ENCODE results near the gene PRKCG.
A peak's percentile ranks its signal among the peaks of the same experiment; 100 is the strongest.

PRKCG gene

GRCh38 chr19:53910170-53910518 is 28.1 kb downstream of the PRKCG start:
- H3K27me3 ChIP-seq (ENCODE audit: low read length), result no peaks in the 10 kb centered on the region
- no peak overlapping the region for H3K9ac ChIP-seq (ENCODE audit: low read length)

DNA sequence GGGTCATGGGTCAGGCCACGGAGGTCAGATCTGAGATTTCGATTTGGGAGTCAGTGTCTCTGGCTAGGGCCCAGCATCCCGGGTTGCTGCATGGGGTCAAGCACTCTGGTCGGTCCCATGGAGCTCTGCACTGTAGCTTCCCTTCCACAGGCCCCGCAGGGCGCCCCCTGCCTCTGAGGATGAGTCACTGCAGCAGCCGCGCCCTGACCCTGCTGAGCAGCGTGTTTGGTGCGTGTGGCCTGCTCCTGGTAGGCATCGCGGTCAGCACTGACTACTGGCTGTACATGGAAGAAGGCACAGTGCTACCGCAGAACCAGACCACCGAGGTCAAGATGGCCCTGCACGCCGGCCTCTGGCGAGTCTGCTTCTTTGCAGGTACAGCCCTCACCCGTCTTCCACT is 30.7 kb downstream of the PRKCG start:
- H2AFZ ChIP-seq (ENCODE audit: low read depth, low read length, severe bottlenecking), result no peak overlapping the region

More at GRCh38 chr19:53910170-53910518, 28.1 kb downstream of the PRKCG start:
- Histone ChIP-seq H3F3A (ENCODE audit: insufficient read depth) (no peaks in the 10 kb centered on the region), H3K79me2 (ENCODE audit: insufficient read depth, low read length) (no peaks in the 10 kb centered on the region), H3K27ac (ENCODE audit: low read depth, low read length) (no peak overlapping the region), H3K9me2 (replicated peaks; ENCODE audit: insufficient read depth, low read length) (no peaks in the 10 kb centered on the region), H3K4me3 (ENCODE audit: insufficient read depth, low read length, poor library complexity, severe bottlenecking) (no peak overlapping the region), H3K36me3 (ENCODE audit: low read length) (no peaks in the 10 kb centered on the region), H4K20me1 (ENCODE audit: low read depth, low read length) (no peaks in the 10 kb centered on the region), H2AFZ (ENCODE audit: low read depth, low read length, severe bottlenecking) (no peak overlapping the region), H3K9me3 (ENCODE audit: insufficient read depth, low read length) (no peaks in the 10 kb centered on the region), H3K4me2 (ENCODE audit: low read depth, low read length, poor library complexity, severe bottlenecking) (no peak overlapping the region)
- no peak for TF ChIP-seq EZH2phosphoT487 (conservative IDR thresholded peaks at IDR 0.05; ENCODE audit: low read length)
- TF ChIP-seq, protein P1, sequence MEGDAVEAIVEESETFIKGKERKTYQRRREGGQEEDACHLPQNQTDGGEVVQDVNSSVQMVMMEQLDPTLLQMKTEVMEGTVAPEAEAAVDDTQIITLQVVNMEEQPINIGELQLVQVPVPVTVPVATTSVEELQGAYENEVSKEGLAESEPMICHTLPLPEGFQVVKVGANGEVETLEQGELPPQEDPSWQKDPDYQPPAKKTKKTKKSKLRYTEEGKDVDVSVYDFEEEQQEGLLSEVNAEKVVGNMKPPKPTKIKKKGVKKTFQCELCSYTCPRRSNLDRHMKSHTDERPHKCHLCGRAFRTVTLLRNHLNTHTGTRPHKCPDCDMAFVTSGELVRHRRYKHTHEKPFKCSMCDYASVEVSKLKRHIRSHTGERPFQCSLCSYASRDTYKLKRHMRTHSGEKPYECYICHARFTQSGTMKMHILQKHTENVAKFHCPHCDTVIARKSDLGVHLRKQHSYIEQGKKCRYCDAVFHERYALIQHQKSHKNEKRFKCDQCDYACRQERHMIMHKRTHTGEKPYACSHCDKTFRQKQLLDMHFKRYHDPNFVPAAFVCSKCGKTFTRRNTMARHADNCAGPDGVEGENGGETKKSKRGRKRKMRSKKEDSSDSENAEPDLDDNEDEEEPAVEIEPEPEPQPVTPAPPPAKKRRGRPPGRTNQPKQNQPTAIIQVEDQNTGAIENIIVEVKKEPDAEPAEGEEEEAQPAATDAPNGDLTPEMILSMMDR (IDR thresholded peaks at IDR 0.05; ENCODE audit: insufficient read depth, low read length, poor library complexity, severe bottlenecking), result no peak

DNA sequence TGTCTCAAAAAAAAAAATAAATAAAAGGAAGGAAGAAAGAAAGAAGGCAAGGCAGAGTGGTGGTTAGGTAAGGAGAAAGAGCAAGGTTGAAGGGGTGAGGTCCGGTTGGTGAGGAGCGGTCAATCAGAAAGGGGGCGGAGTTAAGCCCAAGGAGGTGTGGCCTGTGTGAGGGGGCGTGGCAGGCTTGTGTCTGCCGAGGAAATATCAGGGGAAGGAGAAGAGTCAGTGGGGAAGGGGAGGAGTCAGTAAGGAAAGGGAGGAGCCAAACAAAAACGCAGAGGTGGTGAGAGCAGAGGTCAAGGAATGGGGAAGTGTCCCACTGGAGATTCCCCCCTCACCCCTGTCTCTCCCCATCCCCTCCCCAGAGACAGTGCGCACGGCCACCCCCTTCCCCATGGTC is 33.0 kb downstream of the PRKCG start:
- H3K4me3 ChIP-seq (ENCODE audit: insufficient read depth, low read length, poor library complexity, severe bottlenecking), result no peak overlapping the region
- H3K27me3 ChIP-seq (ENCODE audit: low read length), result no peaks in the 10 kb centered on the region
- no peak overlapping the region for H3K4me2 ChIP-seq (ENCODE audit: low read depth, low read length, poor library complexity, severe bottlenecking)
- H2AFZ ChIP-seq (ENCODE audit: low read depth, low read length, severe bottlenecking), result no peak overlapping the region
- no peaks in the 10 kb centered on the region for H3K79me2 ChIP-seq (ENCODE audit: insufficient read depth, low read length)
- H3K27ac ChIP-seq (ENCODE audit: low read depth, low read length), result no peak overlapping the region
- H3K9me2 ChIP-seq (replicated peaks; ENCODE audit: insufficient read depth, low read length), result no peaks in the 10 kb centered on the region
- no peaks in the 10 kb centered on the region for H4K20me1 ChIP-seq (ENCODE audit: low read depth, low read length)
- no peaks in the 10 kb centered on the region for H3F3A ChIP-seq (ENCODE audit: insufficient read depth)
- H3K9ac ChIP-seq (ENCODE audit: low read length), result no peak overlapping the region
- H3K9me3 ChIP-seq (ENCODE audit: insufficient read depth, low read length), result no peaks in the 10 kb centered on the region
- H3K36me3 ChIP-seq (ENCODE audit: low read length), result no peaks in the 10 kb centered on the region
- TF ChIP-seq, protein P1 (IDR thresholded peaks at IDR 0.05; ENCODE audit: insufficient read depth, low read length, poor library complexity, severe bottlenecking), result no peak
- TF ChIP-seq EZH2phosphoT487 (conservative IDR thresholded peaks at IDR 0.05; ENCODE audit: low read length), result no peak

More for the DNA sequence above, 30.7 kb downstream of the PRKCG start:
- Histone ChIP-seq H3K27ac (ENCODE audit: low read depth, low read length) (no peak overlapping the region), H3K27me3 (ENCODE audit: low read length) (no peaks in the 10 kb centered on the region), H3K9me3 (ENCODE audit: insufficient read depth, low read length) (no peaks in the 10 kb centered on the region), H4K20me1 (ENCODE audit: low read depth, low read length) (no peaks in the 10 kb centered on the region), H3K9ac (ENCODE audit: low read length) (no peak overlapping the region), H3K9me2 (replicated peaks; ENCODE audit: insufficient read depth, low read length) (no peaks in the 10 kb centered on the region), H3K79me2 (ENCODE audit: insufficient read depth, low read length) (no peaks in the 10 kb centered on the region), H3K4me2 (ENCODE audit: low read depth, low read length, poor library complexity, severe bottlenecking) (no peak overlapping the region), H3F3A (ENCODE audit: insufficient read depth) (no peaks in the 10 kb centered on the region), H3K4me3 (ENCODE audit: insufficient read depth, low read length, poor library complexity, severe bottlenecking) (no peak overlapping the region), H3K36me3 (ENCODE audit: low read length) (no peaks in the 10 kb centered on the region)
- no peak for TF ChIP-seq EZH2phosphoT487 (conservative IDR thresholded peaks at IDR 0.05; ENCODE audit: low read length)
- TF ChIP-seq, protein P1 (IDR thresholded peaks at IDR 0.05; ENCODE audit: insufficient read depth, low read length, poor library complexity, severe bottlenecking), result peak; percentile 11
